NB4 (cell line): ENCODE data around the gene MANEA.

ENCODE experiments used
- DNase-seq: peaks from one replicate; pipeline ENCODE4 v3.0.0; 2010; ENCODE audit warnings: low read depth
- H3K4me3 ChIP-seq: one replicate; pipeline ENCODE4 v1.5.1; 2011; ENCODE audit warnings: mild to moderate bottlenecking, low read depth, low read length, moderate library complexity
- MYC ChIP-seq: IDR thresholded peaks from 2 replicates; pipeline ENCODE4 v1.6.1; 2011; ENCODE audit warnings: low read depth, low read length
- POLR2A ChIP-seq: IDR thresholded peaks from 2 replicates; pipeline ENCODE4 v1.6.1; 2011; ENCODE audit warnings: mild to moderate bottlenecking; ENCODE audit not compliant: insufficient read length; ENCODE audit errors: extremely low read depth
- TF ChIP-seq, protein P1 (sequence below): IDR thresholded peaks from 2 replicates; pipeline ENCODE4 v1.6.1; 2011; ENCODE audit warnings: low read depth, low read length
- TF ChIP-seq, protein P2 (sequence below): IDR thresholded peaks from one replicate; pipeline ENCODE4 v1.5.1; 2012; ENCODE audit warnings: low read depth, low read length

Gene MANEA

DNA sequence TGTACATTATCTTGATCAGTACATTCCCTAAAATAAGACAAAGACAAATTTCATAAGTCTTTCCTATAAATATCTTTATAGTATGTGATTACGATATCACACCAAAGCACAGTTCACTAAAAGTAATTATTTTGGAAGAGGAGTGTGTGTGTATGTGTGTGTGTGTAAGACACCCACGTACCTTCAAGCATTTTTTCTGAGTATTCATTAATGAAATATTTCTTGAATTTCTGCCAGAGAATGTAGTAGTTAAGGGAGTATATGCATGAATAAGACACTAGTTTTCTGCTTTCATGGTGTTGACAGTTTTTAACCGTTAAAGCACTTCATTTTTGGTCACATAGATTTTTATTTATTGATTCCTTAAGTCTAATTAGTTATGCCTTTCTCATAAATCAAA is 36.8 kb downstream of the MANEA start:
- TF ChIP-seq MYC = no peak
- TF ChIP-seq, protein P1, sequence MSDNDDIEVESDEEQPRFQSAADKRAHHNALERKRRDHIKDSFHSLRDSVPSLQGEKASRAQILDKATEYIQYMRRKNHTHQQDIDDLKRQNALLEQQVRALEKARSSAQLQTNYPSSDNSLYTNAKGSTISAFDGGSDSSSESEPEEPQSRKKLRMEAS = no peak
- TF ChIP-seq, protein P2, sequence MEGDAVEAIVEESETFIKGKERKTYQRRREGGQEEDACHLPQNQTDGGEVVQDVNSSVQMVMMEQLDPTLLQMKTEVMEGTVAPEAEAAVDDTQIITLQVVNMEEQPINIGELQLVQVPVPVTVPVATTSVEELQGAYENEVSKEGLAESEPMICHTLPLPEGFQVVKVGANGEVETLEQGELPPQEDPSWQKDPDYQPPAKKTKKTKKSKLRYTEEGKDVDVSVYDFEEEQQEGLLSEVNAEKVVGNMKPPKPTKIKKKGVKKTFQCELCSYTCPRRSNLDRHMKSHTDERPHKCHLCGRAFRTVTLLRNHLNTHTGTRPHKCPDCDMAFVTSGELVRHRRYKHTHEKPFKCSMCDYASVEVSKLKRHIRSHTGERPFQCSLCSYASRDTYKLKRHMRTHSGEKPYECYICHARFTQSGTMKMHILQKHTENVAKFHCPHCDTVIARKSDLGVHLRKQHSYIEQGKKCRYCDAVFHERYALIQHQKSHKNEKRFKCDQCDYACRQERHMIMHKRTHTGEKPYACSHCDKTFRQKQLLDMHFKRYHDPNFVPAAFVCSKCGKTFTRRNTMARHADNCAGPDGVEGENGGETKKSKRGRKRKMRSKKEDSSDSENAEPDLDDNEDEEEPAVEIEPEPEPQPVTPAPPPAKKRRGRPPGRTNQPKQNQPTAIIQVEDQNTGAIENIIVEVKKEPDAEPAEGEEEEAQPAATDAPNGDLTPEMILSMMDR = no peak
- no peak for TF ChIP-seq POLR2A
- no peak for DNase-seq
- no peak overlapping the region for H3K4me3 ChIP-seq

DNA sequence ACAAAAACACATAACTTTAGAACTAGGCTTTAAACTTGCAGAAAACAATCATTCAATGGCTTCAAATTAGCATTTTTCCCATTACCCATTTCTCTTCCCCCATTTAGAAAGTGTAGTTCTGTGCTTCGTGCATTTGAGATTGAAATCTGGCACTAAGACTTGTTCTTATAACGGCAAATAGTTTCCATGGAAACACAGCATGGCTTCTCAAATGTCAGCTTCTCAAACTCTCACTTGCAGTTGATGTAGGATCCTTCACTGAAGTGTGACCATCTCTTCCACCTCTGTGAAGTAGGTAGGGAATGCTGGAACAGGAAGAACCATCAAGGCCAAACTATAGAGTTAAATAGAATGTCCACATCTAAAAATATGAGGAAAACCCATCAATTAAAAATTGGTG is 52.2 kb downstream of the MANEA start:
- TF ChIP-seq MYC (no peak), POLR2A (no peak)
- TF ChIP-seq, protein P1 = no peak
- TF ChIP-seq, protein P2 = no peak
- DNase-seq = no peak
- H3K4me3 ChIP-seq = no peak overlapping the region

DNA sequence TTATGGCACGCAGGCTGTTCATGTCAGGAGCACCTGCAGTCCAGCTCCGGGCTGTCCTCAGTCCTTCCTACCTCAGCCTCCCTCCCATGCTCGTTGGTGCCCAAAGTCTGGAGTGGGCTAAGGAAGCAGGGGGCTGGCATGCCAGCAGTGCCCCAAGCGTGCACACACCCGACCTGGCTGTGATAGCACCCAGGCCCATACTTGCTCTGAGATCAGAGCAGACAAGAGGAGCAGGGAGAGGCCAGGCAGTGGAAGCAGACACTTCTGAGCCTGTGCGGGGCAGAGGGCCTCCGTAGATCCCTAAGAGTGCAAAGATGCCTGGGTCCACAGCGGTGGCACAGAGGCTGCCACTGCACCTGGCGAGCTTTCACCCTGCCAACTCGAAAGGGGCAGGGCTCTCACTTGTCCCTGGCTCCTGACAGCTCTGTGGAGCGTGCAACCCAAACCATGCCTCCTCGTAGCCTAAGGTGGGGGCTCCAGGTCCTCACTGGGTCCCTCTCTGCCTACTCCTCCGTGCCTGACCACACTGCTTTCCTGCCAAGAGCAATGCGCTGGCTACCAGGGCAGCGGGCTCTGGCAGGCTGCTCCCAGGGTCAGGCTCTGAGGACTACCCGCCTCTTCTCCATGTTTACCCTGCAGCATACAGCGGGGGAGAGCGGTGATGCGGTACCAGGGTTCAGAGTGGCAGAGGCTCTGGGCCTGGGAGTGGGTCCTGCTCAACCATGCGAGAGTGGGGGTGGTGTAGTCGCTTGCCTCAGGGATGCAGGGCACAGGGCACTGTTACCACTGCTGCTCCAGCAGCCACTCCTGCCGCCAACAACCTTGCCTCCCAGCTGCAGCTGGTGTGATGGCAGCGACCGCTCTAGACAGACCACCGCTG is 59.5 kb downstream of the MANEA start:
- DNase-seq = no peak

DNA sequence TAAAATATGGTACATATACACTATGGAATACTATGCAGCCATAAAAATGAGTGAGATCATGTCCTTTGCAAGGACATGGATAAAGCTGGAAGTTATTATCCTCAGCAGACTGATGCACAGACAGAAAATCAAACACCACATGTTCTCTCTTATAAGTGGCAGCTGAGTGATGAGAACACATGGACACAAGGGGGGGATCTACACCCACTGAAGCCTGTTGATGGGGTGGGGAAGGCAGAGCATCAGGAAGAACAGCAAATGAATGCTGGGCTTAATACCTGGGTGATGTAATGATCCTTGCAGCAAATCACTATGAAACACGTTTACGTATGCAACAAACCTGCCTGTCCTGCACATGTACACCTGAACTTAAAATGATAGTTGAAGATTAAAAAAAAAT is 71.3 kb downstream of the MANEA start:
- TF ChIP-seq, protein P2 = no peak
- TF ChIP-seq, protein P1 = no peak
- TF ChIP-seq POLR2A (no peak), MYC (no peak)
- no peak overlapping the region for H3K4me3 ChIP-seq
- DNase-seq = peak; percentile 11

More for the DNA sequence above, 59.5 kb downstream of the MANEA start:
- TF ChIP-seq, protein P2 = no peak
- TF ChIP-seq POLR2A (no peak), MYC (no peak)
- TF ChIP-seq, protein P1 = no peak
- no peak overlapping the region for H3K4me3 ChIP-seq

DNA sequence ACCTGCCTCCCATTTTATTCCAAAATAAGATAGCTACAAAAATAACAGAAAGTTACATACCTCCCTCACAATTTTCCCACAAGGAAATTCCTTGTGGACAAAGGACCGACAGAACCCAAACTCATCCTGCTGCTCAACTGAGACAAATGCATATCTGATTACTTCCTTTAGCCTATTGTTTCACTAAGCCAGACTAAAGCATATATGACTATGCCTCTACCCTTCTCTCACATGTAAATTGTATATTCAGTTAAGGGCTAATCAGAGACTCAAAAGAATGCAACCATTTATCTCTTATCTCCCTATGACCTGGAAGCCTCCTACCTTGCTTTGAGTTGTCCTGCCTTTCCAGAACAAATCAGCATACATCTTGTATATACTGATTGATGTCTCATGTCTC is 72.1 kb downstream of the MANEA start:
- TF ChIP-seq MYC = no peak
- TF ChIP-seq, protein P1 = no peak
- TF ChIP-seq, protein P2 = no peak
- no peak for TF ChIP-seq POLR2A
- no peak for DNase-seq
- no peak overlapping the region for H3K4me3 ChIP-seq

DNA sequence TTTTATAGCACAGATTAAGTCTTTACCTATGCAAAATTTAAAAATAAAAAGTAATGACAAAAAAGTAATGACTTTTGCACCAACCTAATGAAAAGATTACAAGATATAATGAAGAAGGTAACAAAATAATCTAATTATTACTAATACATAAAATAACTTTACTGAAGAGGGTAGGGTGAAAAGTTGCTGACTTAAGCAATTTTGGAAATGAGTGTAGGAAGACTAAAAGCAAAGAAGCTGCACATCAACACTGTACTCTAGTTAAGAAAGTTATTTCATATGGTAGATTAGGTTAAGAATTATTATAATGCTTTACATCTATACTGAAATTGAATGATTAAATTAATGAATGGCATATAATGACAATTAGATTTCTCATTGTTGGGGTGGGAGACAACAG is 76.8 kb downstream of the MANEA start:
- TF ChIP-seq MYC (no peak), POLR2A (no peak)
- TF ChIP-seq, protein P2 = no peak
- TF ChIP-seq, protein P1 = no peak
- DNase-seq = no peak
- no peak overlapping the region for H3K4me3 ChIP-seq
